Femur (tissue), 1 donor: ENCODE data around the gene PPP1R16B.

ENCODE experiments used
- DNase-seq: peaks from one replicate; pipeline ENCODE4 v3.0.0-alpha.2; 2017

The PPP1R16B gene

GRCh38 chr20:38805502-38805957 is at the start of gene PPP1R16B:
TSS of gene PPP1R16B (plus strand) at chr20:38805697. CDS start at chr20:38835926, 30,229 bp downstream.
- peak; percentile 68 for DNase-seq

GRCh38 chr20:38757145-38757775 is 48.2 kb upstream of the PPP1R16B start:
- no peak for DNase-seq

GRCh38 chr20:38759106-38759505 is 46.4 kb upstream of the PPP1R16B start:
- no peak for DNase-seq

GRCh38 chr20:38760978-38761377 is 44.5 kb upstream of the PPP1R16B start:
- no peak for DNase-seq

GRCh38 chr20:38762174-38762573 is 43.3 kb upstream of the PPP1R16B start:
- no peak for DNase-seq

GRCh38 chr20:38763616-38764015 is 41.9 kb upstream of the PPP1R16B start:
- DNase-seq = no peak

GRCh38 chr20:38764567-38765318 is 40.8 kb upstream of the PPP1R16B start:
- no peak for DNase-seq

- DNase-seq = no peak
These were observed 39.4 kb upstream of the PPP1R16B start for GRCh38 chr20:38766071-38766470.

GRCh38 chr20:38769376-38770295 is 35.9 kb upstream of the PPP1R16B start:
- no peak for DNase-seq

GRCh38 chr20:38770546-38770945 is 35.0 kb upstream of the PPP1R16B start:
- no peak for DNase-seq

GRCh38 chr20:38770970-38771369 is 34.5 kb upstream of the PPP1R16B start:
- no peak for DNase-seq

GRCh38 chr20:38771621-38772020 is 33.9 kb upstream of the PPP1R16B start:
- DNase-seq = no peak

- DNase-seq = no peak
These were observed 31.3 kb upstream of the PPP1R16B start for GRCh38 chr20:38774167-38774566.

GRCh38 chr20:38776363-38776762 is 29.1 kb upstream of the PPP1R16B start:
- no peak for DNase-seq

GRCh38 chr20:38779247-38780097 is 26.0 kb upstream of the PPP1R16B start:
- no peak for DNase-seq

GRCh38 chr20:38782275-38782674 is 23.2 kb upstream of the PPP1R16B start:
- no peak for DNase-seq

- no peak for DNase-seq
These were observed 17.6 kb upstream of the PPP1R16B start for GRCh38 chr20:38787870-38788269.

- DNase-seq = no peak
These were observed 15.8 kb upstream of the PPP1R16B start for GRCh38 chr20:38789503-38790199.

GRCh38 chr20:38790200-38791053 is 15.1 kb upstream of the PPP1R16B start:
- DNase-seq = no peak

GRCh38 chr20:38791291-38791690 is 14.2 kb upstream of the PPP1R16B start:
- DNase-seq = no peak

- DNase-seq = no peak
These were observed 13.6 kb upstream of the PPP1R16B start for GRCh38 chr20:38791940-38792339.
